NCI-H1092 (cell line): ENCODE results near the gene PHF12.

Source experiments
- DNase-seq: peaks from one replicate; lab custom pipeline; 2025; lab: John Stamatoyannopoulos, UW

Gene PHF12

GRCh38 chr17:28951428-28951990 is at the start of gene PHF12:
TSS of gene PHF12 (minus strand) at chr17:28951518. CDS start at chr17:28950960, 558 bp downstream.
- DNase-seq, result peak; percentile 100

- no peak for DNase-seq
Measured at GRCh38 chr17:29000973-29001372, 49.7 kb upstream of the PHF12 start.

GRCh38 chr17:28999206-28999605 is 47.9 kb upstream of the PHF12 start:
- peak; percentile 20 for DNase-seq

DNA sequence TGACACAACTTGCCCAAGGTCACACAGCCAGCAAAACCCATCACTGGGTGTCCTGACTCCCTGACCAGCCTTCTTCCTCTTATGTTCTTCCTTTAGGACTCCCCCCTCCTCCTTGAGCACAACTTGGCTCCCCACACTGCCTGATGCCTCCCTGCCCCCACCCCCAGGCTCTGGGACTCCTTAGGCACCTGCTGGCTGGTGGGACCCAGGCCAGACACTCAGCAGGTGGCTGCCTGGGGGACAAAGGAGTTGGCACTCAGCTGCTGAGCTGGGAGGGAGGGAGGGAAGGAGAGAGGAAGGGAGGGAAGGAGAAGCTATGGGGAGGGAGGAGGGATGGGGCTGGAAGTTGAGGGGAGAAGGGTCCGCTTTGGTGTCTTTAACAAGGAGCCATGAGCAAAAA is 46.5 kb upstream of the PHF12 start:
- DNase-seq, result peak; percentile 88

GRCh38 chr17:28996554-28997096 is 45.3 kb upstream of the PHF12 start:
- no peak for DNase-seq

DNA sequence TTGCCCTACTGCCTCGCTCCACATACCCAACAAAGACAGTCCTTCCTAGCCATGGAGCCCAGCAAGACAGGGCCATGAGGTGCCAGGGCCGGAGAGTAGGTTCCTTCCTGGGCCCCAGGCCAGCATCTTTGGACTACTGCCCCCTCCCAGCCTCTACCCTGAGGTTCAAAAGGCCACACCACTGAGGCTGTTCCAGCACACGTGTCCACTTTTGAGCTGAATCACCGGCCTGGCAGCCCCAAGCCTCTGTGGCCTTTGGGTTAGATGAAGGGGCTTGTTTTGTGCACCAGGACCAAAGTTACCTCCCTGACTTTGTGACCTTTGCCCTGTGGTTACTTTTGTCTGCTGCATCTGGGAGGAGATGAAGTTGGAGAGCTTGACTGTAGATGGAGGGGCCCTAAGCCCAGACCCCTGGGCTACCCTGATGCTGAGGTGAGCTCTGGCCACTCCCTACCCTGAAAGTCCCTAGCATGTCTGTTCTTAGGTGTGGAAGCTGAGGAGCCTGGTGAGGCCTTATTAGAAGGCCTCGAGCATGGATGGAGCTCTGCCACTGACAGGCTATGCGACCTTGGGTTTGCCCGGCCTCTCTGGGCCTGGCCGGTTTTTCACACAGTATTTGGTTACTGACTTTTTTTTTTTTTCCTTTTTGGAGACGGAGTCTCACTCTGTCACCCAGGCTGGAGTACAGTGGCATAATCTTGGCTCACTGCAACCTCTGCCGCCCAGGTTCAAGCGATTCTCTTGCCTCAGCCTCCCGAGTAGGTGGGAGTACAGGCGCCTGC is 42.5 kb upstream of the PHF12 start:
- DNase-seq, result no peak

DNA sequence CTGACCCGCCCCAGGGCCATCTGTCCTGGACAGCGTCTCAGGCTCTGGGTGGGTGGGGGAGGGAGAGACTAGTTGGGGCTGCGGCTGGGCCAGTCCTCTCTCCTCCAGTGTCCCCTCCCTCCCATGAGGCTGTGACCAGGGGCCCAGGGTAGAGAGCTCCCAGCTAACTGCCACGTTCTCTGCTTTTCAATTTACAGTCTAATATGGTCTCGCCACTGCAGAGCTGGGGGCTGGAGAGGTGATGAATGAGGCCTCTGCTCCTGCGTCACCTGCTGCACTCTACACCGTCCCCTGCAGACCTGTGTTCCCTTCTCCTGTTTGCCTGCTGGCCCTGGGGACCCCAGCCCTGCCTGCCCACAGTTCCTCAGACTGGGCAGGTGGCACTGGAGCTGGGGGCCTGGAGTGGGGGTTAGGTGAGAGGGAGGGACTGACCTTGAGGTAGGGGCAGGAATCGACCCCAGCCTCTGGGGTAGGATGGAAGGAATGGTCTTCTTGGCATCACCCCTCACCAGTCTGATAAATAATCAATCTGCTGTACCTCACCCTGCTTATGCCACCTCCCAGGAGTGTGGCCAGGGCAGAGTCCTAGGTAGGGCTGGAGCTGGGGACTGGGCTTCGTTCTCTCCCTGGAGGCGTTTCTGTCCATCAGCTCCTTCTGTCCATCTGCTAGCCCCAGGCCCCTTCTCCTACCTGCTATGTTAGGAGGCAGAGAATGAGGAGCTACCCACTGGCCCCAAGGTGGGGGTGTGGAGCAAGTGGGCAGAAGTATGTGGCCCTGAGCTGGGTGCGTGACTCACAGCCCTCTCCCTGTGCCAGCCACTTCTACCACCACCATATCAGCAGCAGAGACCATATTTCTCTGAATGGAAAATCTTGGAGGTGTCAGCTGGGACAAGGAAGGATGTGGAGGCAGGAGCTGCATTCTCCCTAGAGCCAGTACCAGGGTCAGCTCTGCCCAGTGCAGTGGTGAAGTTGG is 41.6 kb upstream of the PHF12 start:
- no peak for DNase-seq

- no peak for DNase-seq
Measured at GRCh38 chr17:28992185-28992584, 40.9 kb upstream of the PHF12 start.

GRCh38 chr17:28991779-28992178 is 40.5 kb upstream of the PHF12 start:
- DNase-seq, result no peak

DNA sequence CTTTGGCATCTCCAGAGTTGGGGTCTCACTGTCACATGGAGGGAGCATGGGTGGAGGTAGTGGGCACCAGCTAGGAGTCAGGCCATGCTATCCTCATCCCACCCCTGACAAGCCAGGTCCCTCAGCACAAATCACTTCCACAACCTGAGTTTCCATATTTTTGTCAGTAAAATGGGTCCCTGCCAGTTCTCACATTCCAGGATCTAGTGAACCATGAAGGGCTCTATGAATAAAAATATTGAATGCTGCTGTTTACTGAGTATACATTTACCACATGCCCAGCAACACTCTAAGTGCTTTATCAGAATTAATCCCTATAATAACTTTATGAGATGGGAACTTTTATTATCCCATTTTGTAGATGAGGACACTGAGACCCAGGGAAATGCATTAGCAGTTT is 37.7 kb upstream of the PHF12 start:
- DNase-seq, result no peak

GRCh38 chr17:28988475-28988874 is 37.2 kb upstream of the PHF12 start:
- no peak for DNase-seq

DNA sequence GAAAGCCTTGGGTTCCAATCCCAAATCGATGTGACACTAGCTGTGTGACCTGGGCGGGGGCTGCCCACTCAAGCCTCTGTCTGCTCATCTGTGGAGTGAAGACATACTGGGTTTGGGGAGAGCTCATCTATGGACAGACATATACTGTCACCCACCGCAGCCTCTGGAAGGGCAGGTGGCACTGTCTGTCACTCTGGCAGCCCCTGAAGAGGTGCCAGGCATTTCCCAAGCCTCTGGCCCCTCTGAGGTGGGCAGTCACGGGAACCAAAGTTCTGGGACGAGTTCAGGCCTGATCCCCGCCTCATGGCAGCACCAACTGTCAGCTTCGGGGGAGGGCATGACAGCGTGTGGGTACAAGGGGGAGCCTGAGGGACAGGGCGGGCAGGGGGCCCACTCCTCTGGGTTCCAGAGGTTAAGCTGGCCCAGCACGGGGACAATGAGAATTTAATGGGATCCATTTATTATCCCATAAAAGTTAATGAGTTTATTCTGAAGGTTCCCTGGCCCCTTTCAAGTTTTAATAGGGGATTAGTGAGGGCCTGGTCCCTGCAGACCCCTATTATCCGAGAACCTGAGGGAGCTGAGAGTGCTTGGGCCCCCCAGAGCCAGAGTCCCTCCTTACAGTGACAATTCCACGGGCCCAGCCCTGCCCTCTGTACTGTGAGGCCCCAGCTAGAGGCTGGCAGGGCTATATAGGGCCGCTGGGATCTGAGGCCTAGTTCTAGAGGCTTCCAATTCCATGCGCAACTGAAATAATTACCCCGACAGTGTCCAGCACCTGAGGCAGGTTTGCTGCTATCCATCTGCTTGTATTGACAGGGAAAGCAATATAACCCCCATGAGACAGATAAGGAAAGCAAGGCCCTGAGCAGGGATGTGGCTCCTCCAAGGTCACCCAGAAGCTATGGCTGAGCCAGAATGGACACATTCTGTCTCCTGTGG is 35.7 kb upstream of the PHF12 start:
- DNase-seq, result no peak

DNA sequence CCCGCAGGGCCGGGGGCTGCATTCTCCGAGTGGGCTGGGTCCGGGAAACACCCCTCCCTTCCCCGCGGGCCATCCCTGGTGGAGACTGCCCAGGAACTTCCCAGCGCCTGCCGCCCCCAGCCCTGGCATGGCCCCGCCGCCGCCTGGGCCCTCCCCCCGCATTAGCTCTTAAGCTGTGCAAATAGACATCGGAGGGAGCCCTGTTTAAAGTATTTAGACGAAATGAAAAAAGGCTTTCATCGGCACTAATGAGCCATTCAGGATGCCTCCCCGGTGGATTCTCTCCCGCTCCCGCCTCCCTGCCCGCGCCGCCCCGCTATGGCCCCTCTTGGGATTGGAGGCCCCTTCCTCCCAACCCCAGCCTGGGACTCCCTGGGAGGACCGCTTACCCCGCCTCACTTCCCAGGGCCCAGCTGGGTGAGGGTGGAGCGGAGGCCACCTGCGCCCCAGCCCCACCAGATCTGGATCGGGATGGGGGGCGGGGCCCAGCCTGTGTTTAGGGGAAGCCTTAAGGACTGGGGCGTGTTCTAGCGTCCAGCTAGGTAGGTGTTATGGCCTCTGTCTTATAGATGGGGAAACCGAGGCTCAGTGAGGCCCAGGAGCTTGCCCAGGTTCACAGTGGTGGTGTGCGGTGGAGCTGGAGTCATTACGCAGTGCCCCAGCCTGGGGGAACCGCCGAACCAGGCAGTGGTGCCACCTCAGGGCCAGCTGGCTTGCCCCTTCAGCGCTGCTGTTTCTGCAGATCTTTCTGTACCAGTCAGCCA is 34.8 kb upstream of the PHF12 start:
- DNase-seq, result peak; percentile 69

GRCh38 chr17:28983286-28984230 is 32.2 kb upstream of the PHF12 start:
- DNase-seq, result no peak

DNA sequence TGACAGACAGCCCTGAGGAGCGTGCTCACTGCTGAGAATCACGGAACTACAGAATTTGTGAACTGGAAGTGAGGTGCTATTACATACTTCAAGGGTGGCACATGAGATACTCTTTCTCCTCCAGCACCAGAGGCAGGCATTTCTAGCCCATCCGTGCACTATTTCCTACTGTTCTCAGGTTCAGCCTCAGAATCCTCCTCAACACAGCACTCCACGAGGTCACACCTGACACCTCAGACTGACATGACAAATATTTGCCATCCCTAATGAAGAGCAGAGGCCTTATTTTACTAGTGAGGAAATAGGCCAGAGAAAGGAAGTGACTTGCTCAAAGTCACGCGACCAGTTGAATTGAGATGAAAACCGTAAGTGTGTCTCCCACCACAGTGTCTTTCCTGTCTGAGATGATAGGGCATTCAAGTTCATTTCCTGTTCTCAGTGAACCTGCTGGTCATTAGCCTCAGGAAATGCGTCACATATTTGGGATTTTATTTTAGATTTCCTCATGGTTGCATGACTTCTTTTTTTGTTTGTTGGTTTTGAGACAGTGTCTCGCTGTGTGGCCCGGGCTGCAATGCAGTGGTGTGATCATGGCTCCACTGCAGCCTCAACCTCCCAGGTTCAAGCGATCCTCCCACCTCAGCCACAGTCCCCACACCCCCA is 30.9 kb upstream of the PHF12 start:
- no peak for DNase-seq

DNA sequence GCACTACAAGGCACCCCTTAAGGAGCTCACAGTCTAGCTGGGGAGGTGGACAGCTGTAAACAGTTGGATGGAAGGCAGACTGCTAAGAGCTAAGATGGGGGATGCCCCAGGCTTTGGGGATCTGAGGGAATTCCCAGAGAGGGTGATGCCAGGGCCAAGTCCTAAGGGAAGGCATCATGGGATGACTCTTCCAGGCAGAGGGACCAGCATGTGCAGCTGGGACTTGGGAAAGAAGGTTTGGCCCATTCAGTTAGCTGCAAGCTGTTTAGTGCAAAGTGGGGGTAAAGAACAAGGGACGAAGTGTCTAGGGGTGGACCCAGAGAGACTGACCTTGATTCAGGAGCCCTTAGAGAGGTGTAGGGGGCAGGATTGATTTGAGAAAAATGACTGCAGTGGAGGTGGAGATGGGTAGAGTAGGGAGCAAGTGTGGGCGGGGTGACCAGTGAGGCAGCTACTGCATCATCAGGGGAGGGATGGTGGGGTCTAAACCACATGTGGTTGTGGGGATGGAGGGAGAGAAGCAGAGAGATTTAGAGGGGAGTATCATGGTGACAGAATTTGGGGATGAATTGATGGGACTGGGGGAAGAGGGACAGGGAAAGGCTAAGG is 27.1 kb upstream of the PHF12 start:
- DNase-seq, result no peak

GRCh38 chr17:28977659-28978355 is 26.5 kb upstream of the PHF12 start:
- DNase-seq, result no peak

GRCh38 chr17:28975646-28976045 is 24.3 kb upstream of the PHF12 start:
- DNase-seq, result no peak
